ENCODE measurements around the gene CSNK2A3. TPM values are rescaled to one million over a fixed set of nuclear protein-coding genes. Genes with fewer than 3 reads are reported as not detected.

CSNK2A3 gene
- total and polyA plus RNA-seq, 4 experiments from 2014 or later, result 0.32 to 1.6 (median 1.0) TPM

DNA sequence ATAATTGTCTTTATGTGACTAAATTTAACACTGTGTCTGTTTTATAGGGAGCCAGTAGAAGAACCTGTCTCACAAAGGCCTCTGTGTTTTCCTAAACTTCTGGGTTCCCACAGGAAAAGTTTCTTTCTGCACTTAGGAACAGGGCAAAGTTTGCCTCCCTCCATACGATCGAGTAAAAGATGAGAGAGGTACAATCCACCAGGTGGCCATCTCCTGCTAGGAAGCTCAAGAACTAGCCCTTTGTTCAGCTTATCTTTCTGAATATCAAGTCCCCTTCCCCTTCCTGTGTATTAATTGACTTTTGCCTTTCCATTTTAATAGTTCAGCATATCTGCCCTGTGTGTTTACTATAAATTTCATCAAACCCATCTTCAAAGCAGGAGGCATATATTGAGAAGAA is 18.0 kb downstream of the CSNK2A3 start:
- H3K36me3 Mint-ChIP-seq, result no peaks in the 10 kb centered on the region
- no peaks in the 10 kb centered on the region for H3K9me3 ChIP-seq (ENCODE audit: control insufficient read depth in 1 of 2, low read length in 2 of 2)
- H3K9me3 Mint-ChIP-seq, result no peaks in the 10 kb centered on the region
- DNase-seq, result no peak
- H3K4me1 Mint-ChIP-seq, result peaks cover 0 to 1% (median 0%) of the 10 kb centered on the region in 4 donors
- H3K27me3 ChIP-seq (ENCODE audit: insufficient read depth, low read length), result no peaks in the 10 kb centered on the region
- intact Hi-C loops (cut with micrococcal nuclease), result no loop called here
- H3K4me3 Mint-ChIP-seq, result no peak overlapping the region
- no peaks in the 10 kb centered on the region for H3K4me1 ChIP-seq (ENCODE audit: insufficient read depth, low read length)
- H3K27ac Mint-ChIP-seq, result no peak overlapping the region
- no peak overlapping the region for H3K4me3 ChIP-seq (ENCODE audit: low read length in 2 of 2)
- POLR2A ChIA-PET (ENCODE audit: partially characterized antibody), result no interaction called here
- H3K27ac ChIP-seq (ENCODE audit: low read depth, low read length), result no peak overlapping the region
- H3K36me3 ChIP-seq (ENCODE audit: insufficient read depth, low read length), result no peaks in the 10 kb centered on the region
- H3K27me3 Mint-ChIP-seq, result peaks cover 10 to 13% of the 10 kb centered on the region in 2 donors
- CTCF ChIA-PET (ENCODE audit: partially characterized antibody), result no interaction called here

DNA sequence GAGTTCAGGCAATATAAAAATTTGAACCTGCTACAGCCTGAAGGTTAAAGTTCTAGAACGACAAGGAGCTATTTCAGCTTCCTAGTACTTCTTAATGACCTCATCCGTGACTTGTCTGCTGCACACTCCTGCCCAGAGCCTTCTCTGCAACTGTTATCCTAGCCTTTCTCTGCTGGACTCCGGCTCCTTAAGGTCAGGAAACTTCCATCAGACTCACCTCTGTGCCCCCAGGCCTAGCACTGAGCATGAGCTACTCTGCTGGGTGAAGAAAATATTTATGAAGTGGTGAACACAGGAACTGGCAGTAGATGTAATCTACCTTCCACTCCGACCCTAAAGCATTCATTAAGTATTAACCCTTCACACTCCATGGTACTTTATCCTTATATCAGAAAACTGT is 18.4 kb downstream of the CSNK2A3 start:
- intact Hi-C loops (cut with micrococcal nuclease), result no loop called here
- Histone ChIP-seq H3K36me3 (ENCODE audit: insufficient read depth, low read length) (no peaks in the 10 kb centered on the region), H3K4me1 (ENCODE audit: insufficient read depth, low read length) (no peaks in the 10 kb centered on the region), H3K27ac (ENCODE audit: low read depth, low read length) (no peak overlapping the region), H3K4me3 (ENCODE audit: low read length in 2 of 2) (no peak overlapping the region), H3K27me3 (ENCODE audit: insufficient read depth, low read length) (no peaks in the 10 kb centered on the region), H3K9me3 (ENCODE audit: control insufficient read depth in 1 of 2, low read length in 2 of 2) (no peaks in the 10 kb centered on the region)
- H3K4me1 Mint-ChIP-seq, result peaks cover 0 to 1% (median 0%) of the 10 kb centered on the region in 4 donors
- ChIA-PET POLR2A (ENCODE audit: partially characterized antibody) (no interaction called here), CTCF (ENCODE audit: partially characterized antibody) (no interaction called here)
- peaks cover 10 to 13% of the 10 kb centered on the region in 2 donors for H3K27me3 Mint-ChIP-seq
- no peaks in the 10 kb centered on the region for H3K36me3 Mint-ChIP-seq
- H3K27ac Mint-ChIP-seq, result no peak overlapping the region
- H3K4me3 Mint-ChIP-seq, result no peak overlapping the region
- no peak for DNase-seq
- H3K9me3 Mint-ChIP-seq, result no peaks in the 10 kb centered on the region

GRCh38 chr11:11332141-11332710 is 20.8 kb downstream of the CSNK2A3 start:
- no peaks in the 10 kb centered on the region for H3K36me3 ChIP-seq (ENCODE audit: insufficient read depth, low read length)
- Mint-ChIP-seq H3K27ac (no peak overlapping the region), H3K4me1 (peaks cover 0 to 1% (median 0%) of the 10 kb centered on the region in 4 donors), H3K9me3 (no peaks in the 10 kb centered on the region), H3K4me3 (no peak overlapping the region), H3K27me3 (peaks cover under 1 to 2% of the 10 kb centered on the region in 2 donors), H3K36me3 (no peaks in the 10 kb centered on the region)
- no peaks in the 10 kb centered on the region for H3K4me1 ChIP-seq (ENCODE audit: insufficient read depth, low read length)
- DNase-seq, result no peak
- intact Hi-C loops (cut with micrococcal nuclease), result no loop called here
- H3K9me3 ChIP-seq (ENCODE audit: control insufficient read depth in 1 of 2, low read length in 2 of 2), result no peaks in the 10 kb centered on the region
- H3K27ac ChIP-seq (ENCODE audit: low read depth, low read length), result no peak overlapping the region
- H3K27me3 ChIP-seq (ENCODE audit: insufficient read depth, low read length), result no peaks in the 10 kb centered on the region
- ChIA-PET CTCF (ENCODE audit: partially characterized antibody) (no interaction called here), POLR2A (ENCODE audit: partially characterized antibody) (no interaction called here)
- no peak overlapping the region for H3K4me3 ChIP-seq (ENCODE audit: low read length in 2 of 2)

DNA sequence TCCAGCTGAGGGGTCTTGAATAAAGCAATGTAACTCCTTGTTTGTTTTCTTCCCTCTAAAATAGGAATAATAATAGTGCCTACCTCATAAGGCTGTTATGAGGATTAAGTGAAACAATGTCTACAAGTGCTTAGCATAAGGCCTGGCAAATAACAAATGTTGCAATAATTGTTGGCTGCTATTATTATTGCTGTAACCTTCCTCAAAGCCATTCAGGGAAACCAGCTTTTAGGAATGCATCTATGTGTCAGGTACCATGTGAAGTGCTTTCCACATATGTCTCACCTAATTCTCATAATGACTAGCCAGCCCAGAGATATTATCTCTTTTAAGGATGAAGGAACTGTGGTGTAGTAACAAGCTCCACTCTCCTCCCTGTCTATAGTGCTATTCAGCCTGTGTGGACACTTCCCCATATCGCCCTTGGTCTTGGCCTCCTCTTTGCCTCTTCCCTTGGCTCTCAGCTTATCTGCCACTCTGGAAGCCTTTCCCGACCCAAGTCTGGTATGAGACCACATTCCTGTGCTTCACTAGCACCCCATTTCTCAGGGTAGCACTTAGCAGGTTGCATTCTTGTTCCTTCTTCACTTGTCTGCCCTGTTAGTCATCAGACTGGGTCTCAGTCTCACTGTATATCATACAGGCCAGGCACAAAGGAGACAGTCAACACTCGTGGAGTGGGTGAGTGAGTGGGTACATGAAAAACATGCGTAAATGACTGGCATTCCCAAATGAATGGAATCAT is 23.8 kb downstream of the CSNK2A3 start:
- Mint-ChIP-seq H3K9me3 (no peaks in the 10 kb centered on the region), H3K4me3 (no peak overlapping the region), H3K27ac (no peak overlapping the region), H3K4me1 (no peaks in the 10 kb centered on the region), H3K36me3 (no peaks in the 10 kb centered on the region), H3K27me3 (peaks cover 0 to 2% of the 10 kb centered on the region in 2 donors)
- Histone ChIP-seq H3K4me1 (ENCODE audit: insufficient read depth, low read length) (no peaks in the 10 kb centered on the region), H3K4me3 (ENCODE audit: low read length in 2 of 2) (no peak overlapping the region), H3K27me3 (ENCODE audit: insufficient read depth, low read length) (no peaks in the 10 kb centered on the region), H3K36me3 (ENCODE audit: insufficient read depth, low read length) (no peaks in the 10 kb centered on the region), H3K27ac (ENCODE audit: low read depth, low read length) (no peak overlapping the region), H3K9me3 (ENCODE audit: control insufficient read depth in 1 of 2, low read length in 2 of 2) (no peaks in the 10 kb centered on the region)
- ChIA-PET POLR2A (ENCODE audit: partially characterized antibody) (no interaction called here), CTCF (ENCODE audit: partially characterized antibody) (no interaction called here)
- intact Hi-C loops (cut with micrococcal nuclease), result no loop called here
- no peak for DNase-seq

DNA sequence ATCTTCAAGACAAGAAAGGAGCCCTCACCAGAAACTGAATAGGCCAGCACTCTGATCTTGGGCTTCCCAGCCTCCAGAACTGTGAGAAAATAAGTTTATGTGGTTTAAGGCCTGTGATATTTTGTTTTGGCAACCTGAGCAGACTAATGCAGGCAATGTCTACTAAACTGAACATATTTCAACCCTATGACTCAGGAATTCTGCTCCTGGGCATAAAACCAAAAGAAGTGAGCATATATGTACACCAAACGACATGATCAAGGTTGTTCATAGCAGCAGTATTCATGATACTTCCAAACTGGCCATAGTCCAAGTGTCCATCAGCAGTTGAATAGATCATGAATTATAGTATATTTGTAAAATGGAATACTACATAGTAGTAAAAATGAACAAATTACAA is 29.0 kb downstream of the CSNK2A3 start:
- H3K36me3 ChIP-seq (ENCODE audit: insufficient read depth, low read length), result no peaks in the 10 kb centered on the region
- Mint-ChIP-seq H3K4me1 (no peaks in the 10 kb centered on the region), H3K27me3 (peaks cover 0 to 2% of the 10 kb centered on the region in 2 donors), H3K4me3 (no peak overlapping the region), H3K36me3 (no peaks in the 10 kb centered on the region), H3K27ac (no peak overlapping the region), H3K9me3 (peaks cover 2 to 14% (median 6%) of the 10 kb centered on the region in 8 donors)
- no peaks in the 10 kb centered on the region for H3K27me3 ChIP-seq (ENCODE audit: insufficient read depth, low read length)
- H3K9me3 ChIP-seq (ENCODE audit: control insufficient read depth in 1 of 2, low read length in 2 of 2), result no peaks in the 10 kb centered on the region
- no peak overlapping the region for H3K4me3 ChIP-seq (ENCODE audit: low read length in 2 of 2)
- H3K27ac ChIP-seq (ENCODE audit: low read depth, low read length), result no peak overlapping the region
- no peak for DNase-seq
- POLR2A ChIA-PET (ENCODE audit: partially characterized antibody), result no interaction called here
- intact Hi-C loops (cut with micrococcal nuclease), result no loop called here
- H3K4me1 ChIP-seq (ENCODE audit: insufficient read depth, low read length), result no peaks in the 10 kb centered on the region
- CTCF ChIA-PET (ENCODE audit: partially characterized antibody), result no interaction called here

GRCh38 chr11:11322101-11322500 is 30.9 kb downstream of the CSNK2A3 start:
- H3K9me3 ChIP-seq (ENCODE audit: control insufficient read depth in 1 of 2, low read length in 2 of 2), result no peaks in the 10 kb centered on the region
- H3K27me3 ChIP-seq (ENCODE audit: insufficient read depth, low read length), result no peaks in the 10 kb centered on the region
- Mint-ChIP-seq H3K27me3 (peaks cover 0 to 2% of the 10 kb centered on the region in 2 donors), H3K4me1 (no peaks in the 10 kb centered on the region), H3K4me3 (no peak overlapping the region), H3K27ac (no peak overlapping the region), H3K36me3 (no peaks in the 10 kb centered on the region), H3K9me3 (peaks cover 2 to 14% (median 6%) of the 10 kb centered on the region in 8 donors)
- intact Hi-C loops (cut with micrococcal nuclease), result no loop called here
- H3K27ac ChIP-seq (ENCODE audit: low read depth, low read length), result no peak overlapping the region
- CTCF ChIA-PET (ENCODE audit: partially characterized antibody), result no interaction called here
- H3K4me1 ChIP-seq (ENCODE audit: insufficient read depth, low read length), result no peaks in the 10 kb centered on the region
- POLR2A ChIA-PET (ENCODE audit: partially characterized antibody), result no interaction called here
- H3K36me3 ChIP-seq (ENCODE audit: insufficient read depth, low read length), result no peaks in the 10 kb centered on the region
- no peak overlapping the region for H3K4me3 ChIP-seq (ENCODE audit: low read length in 2 of 2)
- no peak for DNase-seq

DNA sequence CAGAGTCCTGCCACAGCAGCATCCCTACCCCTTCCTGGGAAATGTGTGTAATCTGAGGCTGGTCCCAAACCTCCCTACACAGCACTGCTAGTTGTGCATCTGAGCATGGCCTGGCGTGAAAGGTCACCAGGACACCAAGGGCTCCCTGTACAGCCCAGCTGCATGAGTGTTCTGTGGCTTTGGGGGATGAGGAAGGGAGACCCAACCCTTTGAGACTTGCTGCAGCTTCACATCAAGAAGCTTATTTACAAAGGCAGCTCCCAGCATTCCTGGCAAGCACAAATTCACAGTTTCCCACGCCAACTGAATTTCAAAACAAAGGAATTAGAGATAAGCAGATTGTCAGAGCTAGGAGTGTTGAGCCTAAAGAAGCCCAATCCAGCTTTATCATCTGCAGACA is 32.2 kb downstream of the CSNK2A3 start:
- Histone ChIP-seq H3K27me3 (ENCODE audit: insufficient read depth, low read length) (no peaks in the 10 kb centered on the region), H3K9me3 (ENCODE audit: control insufficient read depth in 1 of 2, low read length in 2 of 2) (no peaks in the 10 kb centered on the region), H3K27ac (ENCODE audit: low read depth, low read length) (no peak overlapping the region), H3K36me3 (ENCODE audit: insufficient read depth, low read length) (no peaks in the 10 kb centered on the region), H3K4me1 (ENCODE audit: insufficient read depth, low read length) (no peaks in the 10 kb centered on the region), H3K4me3 (ENCODE audit: low read length in 2 of 2) (no peak overlapping the region)
- POLR2A ChIA-PET (ENCODE audit: partially characterized antibody), result no interaction called here
- peaks cover 0 to 2% of the 10 kb centered on the region in 2 donors for H3K27me3 Mint-ChIP-seq
- H3K4me3 Mint-ChIP-seq, result no peak overlapping the region
- no peaks in the 10 kb centered on the region for H3K36me3 Mint-ChIP-seq
- H3K4me1 Mint-ChIP-seq, result no peaks in the 10 kb centered on the region
- no peak for DNase-seq
- peaks cover 2 to 14% (median 6%) of the 10 kb centered on the region in 8 donors for H3K9me3 Mint-ChIP-seq
- intact Hi-C loops (cut with micrococcal nuclease), result no loop called here
- CTCF ChIA-PET (ENCODE audit: partially characterized antibody), result interaction anchor here (0.9 kb wide), 1 partner anchor 10 kb away, joined by 3 read pairs; no protein-coding TSS in a partner anchor
- no peak overlapping the region for H3K27ac Mint-ChIP-seq

Measured in CD4-positive, alpha-beta memory T cell (primary cell).